PC-9 (cell line): ENCODE results near the gene ARPP21. TPM values are rescaled to one million over a fixed set of nuclear protein-coding genes. Genes with fewer than 3 reads are reported as not detected.

Experiments used
- BruUV-seq: library from RNA; stranded (reverse); fragments of 400-500 nt; replicated peaks from 2 replicates; lab custom pipeline; 2021; lab: Mats Ljungman, UMichigan
- CTCF ChIA-PET: fragments of 300-600 bp; sonication (Branson Sonifier 250); formaldehyde crosslinking; loops from one replicate; lab custom pipeline; 2022; ENCODE audit warnings: antibody characterized with exemption; lab: Charles Lee
- POLR2A ChIA-PET: fragments of 300-600 bp; sonication (Branson Sonifier 250); formaldehyde crosslinking; loops from one replicate; lab custom pipeline; 2022; ENCODE audit warnings: antibody characterized with exemption; ENCODE audit not compliant: unreplicated experiment; lab: Charles Lee
- DNase-seq, 2 experiments: peaks; one replicate each; pipeline versions ENCODE4 v3.0.0 to v3.0.0-alpha.2; 2015 to 2022; ENCODE audit warnings: mixed read lengths in 1 of 2
- H2AFZ ChIP-seq: fragments of 200-600 bp; sonication (generic); 2 replicates; pipeline ENCODE4 v1.8.1; 2017; ENCODE audit warnings: antibody characterized with exemption
- H3F3A ChIP-seq: fragments of 200-600 bp; sonication (generic); 2 replicates; pipeline ENCODE4 v1.8.1; 2017; ENCODE audit warnings: antibody characterized with exemption, mild to moderate bottlenecking, low read depth; ENCODE audit not compliant: insufficient read depth
- H3K27ac ChIP-seq: fragments of 200-600 bp; sonication (generic); 2 replicates; pipeline ENCODE4 v1.6.1; 2016; ENCODE audit warnings: mixed run types
- H3K27me3 ChIP-seq: fragments of 200-600 bp; sonication (generic); 2 replicates; pipeline ENCODE4 v1.6.1; 2016; ENCODE audit warnings: low read depth, mixed run types; ENCODE audit not compliant: insufficient read depth
- H3K36me3 ChIP-seq: fragments of 200-600 bp; sonication (generic); 2 replicates; pipeline ENCODE4 v1.6.1; 2016; ENCODE audit warnings: low read depth, mixed run types
- H3K4me1 ChIP-seq: fragments of 200-600 bp; sonication (generic); replicated peaks from 2 replicates; pipeline ENCODE4 v1.6.1; 2016; ENCODE audit warnings: mixed run types; ENCODE audit not compliant: insufficient read depth
- H3K4me2 ChIP-seq: fragments of 200-600 bp; sonication (generic); 2 replicates; pipeline ENCODE4 v1.6.1; 2017; ENCODE audit warnings: mixed run types
- H3K4me3 ChIP-seq: fragments of 200-600 bp; sonication (generic); 2 replicates; pipeline ENCODE4 v1.6.1; 2016; ENCODE audit warnings: mixed run types
- H3K79me2 ChIP-seq: fragments of 200-600 bp; sonication (generic); 2 replicates; pipeline ENCODE4 v1.6.1; 2017; ENCODE audit warnings: low read depth, mixed run types
- H3K9me2 ChIP-seq: fragments of 200-600 bp; sonication (generic); 2 replicates; pipeline ENCODE4 v1.8.1; 2017; ENCODE audit warnings: mild to moderate bottlenecking; ENCODE audit not compliant: insufficient read depth
- H3K9me3 ChIP-seq: fragments of 200-600 bp; sonication (generic); 2 replicates; pipeline ENCODE4 v1.8.1; 2016; ENCODE audit warnings: low read depth; ENCODE audit not compliant: insufficient read depth
- H4K20me1 ChIP-seq: fragments of 200-600 bp; sonication (generic); 2 replicates; pipeline ENCODE4 v1.8.1; 2017; ENCODE audit not compliant: insufficient read depth
- EZH2 ChIP-seq: fragments of 200-600 bp; sonication (generic); IDR thresholded peaks from 2 replicates; pipeline ENCODE4 v1.8.0; 2017; ENCODE audit warnings: antibody characterized with exemption, low read depth
- intact Hi-C: fragments of 100-400 bp; cut with micrococcal nuclease; formaldehyde crosslinking; loops from one replicate; pipeline ENCODE4 v1.10.0; 2022; ENCODE audit not compliant: unreplicated experiment
- total RNA-seq: library from RNA; stranded (reverse); gene quantifications from 2 replicates; pipeline ENCODE4 v1.2.3, GENCODE V29; 2021
- TF ChIP-seq, protein P1 (sequence below): fragments of 200-600 bp; sonication (generic); conservative IDR thresholded peaks from 2 replicates; pipeline ENCODE4 v1.6.1; 2017; ENCODE audit warnings: mixed run types, antibody characterized with exemption, mild to moderate bottlenecking, moderate library complexity

ARPP21 gene
- total RNA-seq, 1 experiment from 2014 or later = not detected

DNA sequence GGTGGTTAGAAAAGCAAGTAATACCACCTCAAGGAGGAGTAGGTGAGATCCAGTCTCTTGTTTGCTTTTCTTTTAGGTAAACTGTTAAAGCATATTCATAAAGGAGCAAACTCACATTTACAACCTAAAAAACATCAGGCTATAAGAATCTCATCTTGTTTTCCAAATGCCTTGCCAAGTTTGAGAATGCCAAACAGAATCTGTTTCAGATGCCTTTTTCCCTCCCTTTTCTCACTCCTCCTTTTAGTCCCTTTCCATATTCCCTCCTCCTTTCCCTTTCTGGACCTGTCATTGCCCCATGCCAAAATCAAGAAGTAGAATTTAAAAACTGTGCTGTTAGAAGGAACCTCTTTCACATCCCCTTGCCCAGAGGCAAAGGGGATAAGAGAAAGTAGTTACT lies 140.3 kb downstream of the ARPP21 start:
- no peaks in the 10 kb centered on the region for H4K20me1 ChIP-seq
- peaks cover 5% of the 10 kb centered on the region; the same call in 1 of the 2 replicates for H3K27me3 ChIP-seq
- no TSS peak for BruUV-seq
- DNase-seq = no peak
- no peaks in the 10 kb centered on the region for H3F3A ChIP-seq
- intact Hi-C loops = no loop called here
- CTCF ChIA-PET = no interaction called here
- POLR2A ChIA-PET = no interaction called here
- no peaks in the 10 kb centered on the region for H3K36me3 ChIP-seq
- no peak overlapping the region for H3K4me3 ChIP-seq
- no peak overlapping the region for H2AFZ ChIP-seq
- TF ChIP-seq, protein P1, sequence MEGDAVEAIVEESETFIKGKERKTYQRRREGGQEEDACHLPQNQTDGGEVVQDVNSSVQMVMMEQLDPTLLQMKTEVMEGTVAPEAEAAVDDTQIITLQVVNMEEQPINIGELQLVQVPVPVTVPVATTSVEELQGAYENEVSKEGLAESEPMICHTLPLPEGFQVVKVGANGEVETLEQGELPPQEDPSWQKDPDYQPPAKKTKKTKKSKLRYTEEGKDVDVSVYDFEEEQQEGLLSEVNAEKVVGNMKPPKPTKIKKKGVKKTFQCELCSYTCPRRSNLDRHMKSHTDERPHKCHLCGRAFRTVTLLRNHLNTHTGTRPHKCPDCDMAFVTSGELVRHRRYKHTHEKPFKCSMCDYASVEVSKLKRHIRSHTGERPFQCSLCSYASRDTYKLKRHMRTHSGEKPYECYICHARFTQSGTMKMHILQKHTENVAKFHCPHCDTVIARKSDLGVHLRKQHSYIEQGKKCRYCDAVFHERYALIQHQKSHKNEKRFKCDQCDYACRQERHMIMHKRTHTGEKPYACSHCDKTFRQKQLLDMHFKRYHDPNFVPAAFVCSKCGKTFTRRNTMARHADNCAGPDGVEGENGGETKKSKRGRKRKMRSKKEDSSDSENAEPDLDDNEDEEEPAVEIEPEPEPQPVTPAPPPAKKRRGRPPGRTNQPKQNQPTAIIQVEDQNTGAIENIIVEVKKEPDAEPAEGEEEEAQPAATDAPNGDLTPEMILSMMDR = no peak
- no peaks in the 10 kb centered on the region for H3K4me1 ChIP-seq
- no peaks in the 10 kb centered on the region for H3K9me2 ChIP-seq
- H3K79me2 ChIP-seq = no peaks in the 10 kb centered on the region
- no peak overlapping the region for H3K4me2 ChIP-seq
- H3K9me3 ChIP-seq = no peaks in the 10 kb centered on the region
- H3K27ac ChIP-seq = no peak overlapping the region

GRCh38 chr3:35780800-35781199 lies 141.5 kb downstream of the ARPP21 start:
- TF ChIP-seq, protein P1 = no peak
- no peak for TF ChIP-seq EZH2
- ChIA-PET CTCF (no interaction called here), POLR2A (no interaction called here)
- H3F3A ChIP-seq = no peaks in the 10 kb centered on the region
- H4K20me1 ChIP-seq = no peaks in the 10 kb centered on the region
- intact Hi-C loops = no loop called here
- H3K4me1 ChIP-seq = no peaks in the 10 kb centered on the region
- no TSS peak for BruUV-seq
- no peaks in the 10 kb centered on the region for H3K79me2 ChIP-seq
- peaks cover 5% of the 10 kb centered on the region; the same call in 1 of the 2 replicates for H3K27me3 ChIP-seq
- H3K36me3 ChIP-seq = no peaks in the 10 kb centered on the region
- no peak overlapping the region for H2AFZ ChIP-seq
- H3K9me2 ChIP-seq = no peaks in the 10 kb centered on the region
- H3K4me2 ChIP-seq = no peak overlapping the region
- no peak overlapping the region for H3K27ac ChIP-seq
- H3K9me3 ChIP-seq = no peaks in the 10 kb centered on the region
- no peak overlapping the region for H3K4me3 ChIP-seq
- no peak for DNase-seq

- CTCF ChIA-PET = no interaction called here
- intact Hi-C loops = no loop called here
- BruUV-seq = no TSS peak
Observed at GRCh38 chr3:35781558-35781957, 142.2 kb downstream of the ARPP21 start.

More at GRCh38 chr3:35781558-35781957, 142.2 kb downstream of the ARPP21 start:
- Histone ChIP-seq H3K4me2 (no peak overlapping the region), H3K27me3 (peaks cover 5% of the 10 kb centered on the region; the same call in 1 of the 2 replicates), H3K79me2 (no peaks in the 10 kb centered on the region), H3K4me1 (no peaks in the 10 kb centered on the region), H3K9me2 (no peaks in the 10 kb centered on the region), H2AFZ (no peak overlapping the region), H4K20me1 (no peaks in the 10 kb centered on the region), H3K27ac (no peak overlapping the region), H3K4me3 (no peak overlapping the region), H3F3A (no peaks in the 10 kb centered on the region), H3K9me3 (no peaks in the 10 kb centered on the region), H3K36me3 (no peaks in the 10 kb centered on the region)
- POLR2A ChIA-PET = no interaction called here
- TF ChIP-seq, protein P1 = no peak
- no peak for TF ChIP-seq EZH2
- DNase-seq = no peak
